DND-41 (cell line): ENCODE data around the gene CIBAR2.
"Not testable (repeated sequence)": the region's sequence is repeated elsewhere in the genome, so short reads cannot be mapped to it uniquely, and the experiment has no call there.

ENCODE experiments used
- ATAC-seq: fragments of 200-7000 bp; cut with Tn5 transposase; 3 replicates; pipeline ENCODE4 v1.9.1; 2021; ENCODE audit warnings: low read depth; ENCODE audit not compliant: insufficient read depth
- DNase-seq: peaks from one replicate; pipeline ENCODE4 v3.0.0-alpha.2; 2020
- H2AFZ ChIP-seq: 2 replicates; pipeline ENCODE4 v1.6.0; 2012; ENCODE audit warnings: low read depth, low read length
- H3K27ac ChIP-seq: 2 replicates; pipeline ENCODE4 v1.5.1; 2012; ENCODE audit warnings: low read length, inconsistent platforms
- H3K27me3 ChIP-seq: fragments of 200-600 bp; sonication (generic); 2 replicates; pipeline ENCODE4 v1.6.0; 2012; ENCODE audit warnings: low read length, mild to moderate bottlenecking, inconsistent platforms; ENCODE audit not compliant: insufficient read depth, poor library complexity
- H3K36me3 ChIP-seq: 2 replicates; pipeline ENCODE4 v1.5.1; 2012; ENCODE audit warnings: low read length, inconsistent platforms; ENCODE audit not compliant: insufficient read depth
- H3K4me1 ChIP-seq: 2 replicates; pipeline ENCODE4 v1.5.1; 2012; ENCODE audit warnings: mild to moderate bottlenecking, low read length; ENCODE audit not compliant: insufficient read depth
- H3K4me2 ChIP-seq: 2 replicates; pipeline ENCODE4 v1.6.0; 2012; ENCODE audit warnings: mild to moderate bottlenecking, moderate library complexity, low read length, inconsistent platforms; ENCODE audit not compliant: insufficient read depth
- H3K4me3 ChIP-seq, 2 experiments: fragments of 200-600 bp in 1 of 2; shearing (Covaris generic) in 1 of 2; 2 replicates each; pipeline ENCODE4 v1.5.1; 2012 to 2016; ENCODE audit warnings: inconsistent platforms in 2 of 2, low read length in 2 of 2, mild to moderate bottlenecking in 2 of 2, low read depth in 1 of 2, moderate library complexity in 1 of 2
- H3K79me2 ChIP-seq: 2 replicates; pipeline ENCODE4 v1.6.0; 2012; ENCODE audit warnings: low read length, inconsistent platforms; ENCODE audit not compliant: insufficient read depth
- H3K9ac ChIP-seq: 2 replicates; pipeline ENCODE4 v1.6.0; 2012; ENCODE audit warnings: low read depth, mild to moderate bottlenecking, inconsistent platforms, low read length, moderate library complexity
- H3K9me3 ChIP-seq: 2 replicates; pipeline ENCODE4 v1.5.1; 2012; ENCODE audit warnings: low read length, moderate library complexity, mild to moderate bottlenecking, inconsistent platforms; ENCODE audit not compliant: insufficient read depth, severe bottlenecking
- H4K20me1 ChIP-seq: 2 replicates; pipeline ENCODE4 v1.6.0; 2012; ENCODE audit warnings: low read length; ENCODE audit not compliant: insufficient read depth
- EZH2 ChIP-seq: IDR thresholded peaks from 3 replicates; pipeline ENCODE4 v1.6.1; 2012; ENCODE audit warnings: borderline replicate concordance, low read depth, mild to moderate bottlenecking, moderate library complexity, low read length, inconsistent platforms; ENCODE audit not compliant: severe bottlenecking
- TF ChIP-seq, protein P1 (sequence below): IDR thresholded peaks from 2 replicates; pipeline ENCODE4 v1.5.1; 2012; ENCODE audit warnings: borderline replicate concordance, low read length, moderate library complexity, mild to moderate bottlenecking; ENCODE audit not compliant: poor library complexity, severe bottlenecking; ENCODE audit errors: extremely low read depth

The CIBAR2 gene

DNA sequence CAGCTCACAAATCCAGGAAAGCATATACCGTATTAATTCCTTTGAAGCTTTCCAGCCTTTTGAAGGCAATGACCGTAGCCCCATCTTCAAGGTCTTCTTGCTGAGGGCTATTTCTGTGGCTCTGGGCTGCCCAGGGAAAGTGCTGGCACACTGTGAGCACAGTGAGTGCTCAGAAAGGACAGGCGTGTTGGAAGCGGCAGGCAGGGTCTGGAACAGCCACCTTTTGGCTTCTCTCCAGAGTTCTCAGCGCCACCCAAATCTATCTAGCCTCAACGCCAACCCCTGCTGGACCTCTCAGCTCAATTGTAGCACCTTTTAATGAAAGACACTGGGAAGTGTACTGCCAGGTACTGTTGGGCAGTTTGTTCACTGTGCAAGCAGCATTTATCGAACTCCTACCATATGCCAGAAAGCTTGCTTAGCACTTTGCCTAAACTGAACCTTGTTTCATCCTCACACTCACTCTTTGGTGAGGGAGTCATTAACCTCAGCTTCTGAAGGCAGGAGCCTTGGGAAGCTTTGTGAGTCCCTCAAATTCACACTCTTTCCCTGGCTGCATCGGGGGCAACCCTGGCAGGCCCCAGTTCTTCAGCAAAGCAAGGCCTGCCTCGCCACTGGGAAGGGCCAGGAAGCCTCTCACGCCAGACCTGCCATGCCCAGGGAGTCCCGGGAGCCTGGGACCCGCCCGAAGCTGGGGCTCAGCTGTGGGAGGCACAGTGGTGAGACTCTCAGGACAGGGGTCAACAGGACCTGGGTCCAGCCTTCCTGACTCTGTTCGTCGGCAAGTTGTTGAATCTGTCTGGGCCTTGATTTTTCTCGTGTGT, 13.5 kb upstream of the CIBAR2 start:
- no peak overlapping the region for H3K4me2 ChIP-seq
- H3K4me3 ChIP-seq, result no peak overlapping the region
- H3K9ac ChIP-seq, result no peak overlapping the region
- H3K4me1 ChIP-seq, result no peaks in the 10 kb centered on the region
- TF ChIP-seq EZH2, result no peak
- TF ChIP-seq, protein P1, sequence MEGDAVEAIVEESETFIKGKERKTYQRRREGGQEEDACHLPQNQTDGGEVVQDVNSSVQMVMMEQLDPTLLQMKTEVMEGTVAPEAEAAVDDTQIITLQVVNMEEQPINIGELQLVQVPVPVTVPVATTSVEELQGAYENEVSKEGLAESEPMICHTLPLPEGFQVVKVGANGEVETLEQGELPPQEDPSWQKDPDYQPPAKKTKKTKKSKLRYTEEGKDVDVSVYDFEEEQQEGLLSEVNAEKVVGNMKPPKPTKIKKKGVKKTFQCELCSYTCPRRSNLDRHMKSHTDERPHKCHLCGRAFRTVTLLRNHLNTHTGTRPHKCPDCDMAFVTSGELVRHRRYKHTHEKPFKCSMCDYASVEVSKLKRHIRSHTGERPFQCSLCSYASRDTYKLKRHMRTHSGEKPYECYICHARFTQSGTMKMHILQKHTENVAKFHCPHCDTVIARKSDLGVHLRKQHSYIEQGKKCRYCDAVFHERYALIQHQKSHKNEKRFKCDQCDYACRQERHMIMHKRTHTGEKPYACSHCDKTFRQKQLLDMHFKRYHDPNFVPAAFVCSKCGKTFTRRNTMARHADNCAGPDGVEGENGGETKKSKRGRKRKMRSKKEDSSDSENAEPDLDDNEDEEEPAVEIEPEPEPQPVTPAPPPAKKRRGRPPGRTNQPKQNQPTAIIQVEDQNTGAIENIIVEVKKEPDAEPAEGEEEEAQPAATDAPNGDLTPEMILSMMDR, result no peak
- H3K27me3 ChIP-seq, result peaks cover 4% of the 10 kb centered on the region
- H3K79me2 ChIP-seq, result no peaks in the 10 kb centered on the region
- ATAC-seq, result no peak
- H3K36me3 ChIP-seq, result no peaks in the 10 kb centered on the region
- no peak for DNase-seq
- no peak overlapping the region for H3K27ac ChIP-seq
- no peaks in the 10 kb centered on the region for H3K9me3 ChIP-seq
- H4K20me1 ChIP-seq, result no peaks in the 10 kb centered on the region
- H2AFZ ChIP-seq, result no peak overlapping the region

- H3K27ac ChIP-seq, result no peak overlapping the region
- no peak overlapping the region for H3K9ac ChIP-seq
- H4K20me1 ChIP-seq, result no peaks in the 10 kb centered on the region
- no peak overlapping the region for H3K4me2 ChIP-seq
- no peaks in the 10 kb centered on the region for H3K4me1 ChIP-seq
- H3K79me2 ChIP-seq, result no peaks in the 10 kb centered on the region
- DNase-seq (no peak), ATAC-seq (no peak)
- H3K27me3 ChIP-seq, result peaks cover 1% of the 10 kb centered on the region
- no peaks in the 10 kb centered on the region for H3K36me3 ChIP-seq
- no peaks in the 10 kb centered on the region for H3K9me3 ChIP-seq
- H3K4me3 ChIP-seq, result no peak overlapping the region
- no peak overlapping the region for H2AFZ ChIP-seq
- TF ChIP-seq, protein P1, result no peak
- no peak for TF ChIP-seq EZH2
Measured at GRCh38 chr16:85124636-85125346, 12.5 kb upstream of the CIBAR2 start.

GRCh38 chr16:85123891-85124635, 11.8 kb upstream of the CIBAR2 start:
- H3K79me2 ChIP-seq, result no peaks in the 10 kb centered on the region
- no peaks in the 10 kb centered on the region for H4K20me1 ChIP-seq
- no peaks in the 10 kb centered on the region for H3K4me1 ChIP-seq
- H3K4me2 ChIP-seq, result no peak overlapping the region
- H3K4me3 ChIP-seq, result no peak overlapping the region
- no peak overlapping the region for H2AFZ ChIP-seq
- no peak overlapping the region for H3K27ac ChIP-seq
- no peak overlapping the region for H3K9ac ChIP-seq
- TF ChIP-seq, protein P1, result no peak
- TF ChIP-seq EZH2, result no peak
- DNase-seq (no peak), ATAC-seq (no peak)
- H3K36me3 ChIP-seq, result no peaks in the 10 kb centered on the region
- H3K9me3 ChIP-seq, result no peaks in the 10 kb centered on the region
- no peaks in the 10 kb centered on the region for H3K27me3 ChIP-seq

DNA sequence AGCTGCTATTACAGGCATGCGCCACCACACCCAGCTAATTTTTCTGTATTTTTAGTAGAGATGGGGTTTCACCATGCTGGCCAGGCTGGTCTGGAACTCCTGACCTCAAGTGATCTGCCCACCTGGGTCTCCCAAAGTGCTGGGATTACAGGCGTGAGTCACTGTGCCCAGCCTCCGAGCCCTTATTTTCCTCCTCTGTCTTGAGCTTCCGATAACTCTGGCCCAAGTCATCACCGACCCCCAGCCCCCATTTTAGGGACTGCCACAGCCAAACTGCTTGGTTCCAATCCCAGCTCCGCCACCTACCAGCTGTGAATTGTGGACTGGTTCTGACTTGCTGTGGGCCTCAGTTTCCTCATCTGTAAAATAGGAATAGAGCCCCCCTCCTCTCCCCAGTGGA, 11.2 kb upstream of the CIBAR2 start:
- not testable (repeated sequence) for H3K27me3 ChIP-seq, H4K20me1 ChIP-seq, H3K4me3 ChIP-seq, H2AFZ ChIP-seq, H3K79me2 ChIP-seq, H3K4me1 ChIP-seq, H3K27ac ChIP-seq, H3K36me3 ChIP-seq, ATAC-seq, H3K4me2 ChIP-seq, H3K9ac ChIP-seq, H3K9me3 ChIP-seq, DNase-seq
